Fibroblast of the aortic adventitia (primary cell): ENCODE measurements around the gene CERS1. TPM values are rescaled to one million over a fixed set of nuclear protein-coding genes. Genes with fewer than 3 reads are reported as not detected.

Experiments
- total RNA-seq: library from RNA; depleted of rRNA; stranded (reverse); fragments of >200 nt; gene quantifications from 2 replicates; pipeline ENCODE4 v1.2.3, GENCODE V29; 2012; ENCODE audit warnings: low replicate concordance

The CERS1 gene
- total RNA-seq, 1 donor, result 1.6 TPM

Other genes starting within 250 kb of the CERS1 start
- gene CRTC1, start 212.5 kb downstream of the CERS1 start, total RNA-seq, result 1.1 and 2.4 TPM in 2 replicates
- gene COMP, start 104.9 kb downstream of the CERS1 start, total RNA-seq, result 0.49 and 0.63 TPM in 2 replicates
- 17.7 and 37.3 TPM in 2 replicates for gene UPF1, start 64.2 kb downstream of the CERS1 start, total RNA-seq
- 67.0 and 172 TPM in 2 replicates for gene COPE, start 23.2 kb upstream of the CERS1 start, total RNA-seq
- gene DDX49, start 23.6 kb upstream of the CERS1 start, total RNA-seq, result 30.8 and 42.1 TPM in 2 replicates
- 68.7 and 131 TPM in 2 replicates for gene HOMER3, start 45.1 kb upstream of the CERS1 start, total RNA-seq
- gene SUGP2, start 137.4 kb upstream of the CERS1 start, total RNA-seq, result 23.1 and 35.3 TPM in 2 replicates
- gene ARMC6, start 137.4 kb upstream of the CERS1 start, total RNA-seq, result 29.6 and 30.1 TPM in 2 replicates
- gene SLC25A42, start 167.8 kb upstream of the CERS1 start, total RNA-seq, result 3.7 and 4.8 TPM in 2 replicates
- 6.7 and 9.3 TPM in 2 replicates for gene TMEM161A, start 242.3 kb upstream of the CERS1 start, total RNA-seq